Activated T-helper 2 cell treated with anti-CD3 and anti-CD28 coated beads, Interferon-gamma antibody, Interleukin-2, Interleukin-4, amounts not matched to agents 10 μg/mL and 5 μg/mL and 100 μg/mL, durations not matched to agents 14 hours and 24 hours and 36 hours (primary cell): Measurements from ENCODE around the gene RNF32. TPM values are rescaled to one million over a fixed set of nuclear protein-coding genes. Genes with fewer than 3 reads are reported as not detected.

Source experiments
- DNase-seq: peaks from one replicate; pipeline ENCODE4 v3.0.0; 2021; ENCODE audit warnings: low spot score
- H3K27ac Mint-ChIP-seq: one replicate; pipeline ENCODE4 v1.8.0; 2021; ENCODE audit warnings: mixed read lengths
- H3K27me3 Mint-ChIP-seq: one replicate; pipeline ENCODE4 v1.8.0; 2021; ENCODE audit warnings: low read depth, mixed read lengths
- H3K36me3 Mint-ChIP-seq: one replicate; pipeline ENCODE4 v1.8.0; 2021; ENCODE audit warnings: low read depth, mixed read lengths
- H3K4me1 Mint-ChIP-seq: one replicate; pipeline ENCODE4 v1.8.0; 2021; ENCODE audit warnings: low read depth, mixed read lengths
- H3K4me3 Mint-ChIP-seq: one replicate; pipeline ENCODE4 v1.8.0; 2021; ENCODE audit warnings: low read depth, mild to moderate bottlenecking, moderate library complexity, mixed read lengths
- H3K9me3 Mint-ChIP-seq: one replicate; pipeline ENCODE4 v1.8.0; 2021; ENCODE audit warnings: mixed read lengths
- intact Hi-C: fragments of 100-400 bp; cut with micrococcal nuclease; formaldehyde crosslinking; loops from one replicate; pipeline ENCODE4 v1.15.1; 2023
- total RNA-seq: library from RNA; stranded (reverse); gene quantifications from 2 replicates; pipeline ENCODE4 v1.2.3, GENCODE V29; 2022

Gene RNF32
- total RNA-seq, 1 donor from 2014 or later, result 2.9 TPM

- Mint-ChIP-seq H3K9me3 (peaks cover 31% of the 10 kb centered on the region), H3K27ac (no peak overlapping the region), H3K4me1 (peaks cover 15% of the 10 kb centered on the region), H3K36me3 (peaks cover 70% of the 10 kb centered on the region), H3K27me3 (no peaks in the 10 kb centered on the region), H3K4me3 (no peak overlapping the region)
- DNase-seq, result no peak
- intact Hi-C loops, result no loop called here
Measured at GRCh38 chr7:156703773-156704482, 63.4 kb downstream of the RNF32 start.

GRCh38 chr7:156722043-156722826 is 81.7 kb downstream of the RNF32 start:
- H3K27ac Mint-ChIP-seq, result no peak overlapping the region
- H3K27me3 Mint-ChIP-seq, result no peaks in the 10 kb centered on the region
- peaks cover 5% of the 10 kb centered on the region for H3K4me1 Mint-ChIP-seq
- no peaks in the 10 kb centered on the region for H3K9me3 Mint-ChIP-seq
- intact Hi-C loops, result no loop called here
- H3K4me3 Mint-ChIP-seq, result no peak overlapping the region
- DNase-seq, result no peak
- H3K36me3 Mint-ChIP-seq, result peaks cover 18% of the 10 kb centered on the region

- peaks cover 24% of the 10 kb centered on the region for H3K36me3 Mint-ChIP-seq
- H3K9me3 Mint-ChIP-seq, result no peaks in the 10 kb centered on the region
- H3K4me1 Mint-ChIP-seq, result peaks cover 9% of the 10 kb centered on the region
- H3K27ac Mint-ChIP-seq, result no peak overlapping the region
- H3K4me3 Mint-ChIP-seq, result no peak overlapping the region
- intact Hi-C loops, result no loop called here
- no peak for DNase-seq
- H3K27me3 Mint-ChIP-seq, result no peaks in the 10 kb centered on the region
Measured at GRCh38 chr7:156725073-156725472, 84.5 kb downstream of the RNF32 start.

GRCh38 chr7:156725936-156726335 is 85.4 kb downstream of the RNF32 start:
- Mint-ChIP-seq H3K4me3 (no peak overlapping the region), H3K27me3 (no peaks in the 10 kb centered on the region), H3K4me1 (peaks cover 9% of the 10 kb centered on the region), H3K9me3 (peaks cover 1% of the 10 kb centered on the region), H3K27ac (no peak overlapping the region), H3K36me3 (peaks cover 31% of the 10 kb centered on the region)
- DNase-seq, result no peak
- intact Hi-C loops, result no loop called here
